ENCODE measurements around the gene KCND2.

DNA sequence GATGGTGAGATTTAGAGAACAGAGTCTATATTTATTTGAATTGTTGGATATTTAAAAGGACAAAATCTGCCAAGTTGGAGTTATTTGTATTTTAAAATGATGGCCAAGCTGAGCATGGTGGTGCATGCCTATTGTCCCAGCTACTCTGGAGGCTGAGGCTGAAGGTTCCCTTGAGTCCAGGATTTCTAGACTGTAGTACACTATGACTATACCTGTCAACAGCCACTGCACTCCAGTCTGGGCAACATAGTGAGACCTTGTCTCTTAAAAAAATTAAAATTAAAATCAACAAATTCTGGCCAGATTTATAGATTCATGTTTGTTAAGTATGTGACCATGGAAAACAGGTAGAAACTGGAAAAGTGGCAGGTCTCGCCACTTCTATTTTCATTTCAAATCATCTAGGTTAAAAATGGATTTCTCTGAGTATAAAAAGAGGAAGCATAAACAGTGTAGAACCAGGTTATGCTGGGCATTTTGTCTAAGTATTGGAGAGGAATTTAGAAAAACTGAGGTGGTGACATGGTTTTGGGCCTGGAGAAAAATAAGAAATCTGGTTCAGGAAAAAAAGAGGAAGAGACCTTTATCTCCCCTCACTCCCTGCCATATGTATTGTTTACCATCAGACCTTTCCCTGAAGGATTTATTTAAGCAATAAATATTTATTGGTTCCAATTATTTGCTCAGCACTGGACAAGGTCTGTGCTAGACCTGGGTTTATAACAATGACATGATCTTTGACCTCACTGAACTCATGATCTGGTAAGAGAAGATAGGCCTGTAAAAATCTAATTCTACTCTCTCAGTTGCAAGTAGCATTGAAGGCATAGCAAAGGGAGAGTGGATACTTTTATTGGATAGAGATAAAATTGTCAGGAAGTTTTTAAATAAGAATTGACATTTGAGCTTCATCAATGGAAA, 450.8 kb downstream of the KCND2 start:
- TF ChIP-seq, protein P1, sequence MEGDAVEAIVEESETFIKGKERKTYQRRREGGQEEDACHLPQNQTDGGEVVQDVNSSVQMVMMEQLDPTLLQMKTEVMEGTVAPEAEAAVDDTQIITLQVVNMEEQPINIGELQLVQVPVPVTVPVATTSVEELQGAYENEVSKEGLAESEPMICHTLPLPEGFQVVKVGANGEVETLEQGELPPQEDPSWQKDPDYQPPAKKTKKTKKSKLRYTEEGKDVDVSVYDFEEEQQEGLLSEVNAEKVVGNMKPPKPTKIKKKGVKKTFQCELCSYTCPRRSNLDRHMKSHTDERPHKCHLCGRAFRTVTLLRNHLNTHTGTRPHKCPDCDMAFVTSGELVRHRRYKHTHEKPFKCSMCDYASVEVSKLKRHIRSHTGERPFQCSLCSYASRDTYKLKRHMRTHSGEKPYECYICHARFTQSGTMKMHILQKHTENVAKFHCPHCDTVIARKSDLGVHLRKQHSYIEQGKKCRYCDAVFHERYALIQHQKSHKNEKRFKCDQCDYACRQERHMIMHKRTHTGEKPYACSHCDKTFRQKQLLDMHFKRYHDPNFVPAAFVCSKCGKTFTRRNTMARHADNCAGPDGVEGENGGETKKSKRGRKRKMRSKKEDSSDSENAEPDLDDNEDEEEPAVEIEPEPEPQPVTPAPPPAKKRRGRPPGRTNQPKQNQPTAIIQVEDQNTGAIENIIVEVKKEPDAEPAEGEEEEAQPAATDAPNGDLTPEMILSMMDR (IDR thresholded peaks at IDR 0.05; ENCODE audit: low read depth, low read length, poor library complexity, severe bottlenecking): no peak
- TF ChIP-seq EZH2phosphoT487 (IDR thresholded peaks at IDR 0.05; ENCODE audit: borderline replicate concordance, low read length): no peak

Data from DOHH2 (cell line).